ENCODE data around the gene SLC41A1. TPM values are rescaled to one million over a fixed set of nuclear protein-coding genes. Genes with fewer than 3 reads are reported as not detected.

Gene SLC41A1
- total and polyA plus RNA-seq, 2 experiments from 2014 or later = 11.8 to 30.0 TPM

- no peak for ATAC-seq
- no peaks in the 10 kb centered on the region for H3K27me3 Mint-ChIP-seq (ENCODE audit: insufficient read depth, low read depth, poor library complexity)
- H3K9me3 Mint-ChIP-seq = no peaks in the 10 kb centered on the region
- Histone ChIP-seq H2AFZ (no peak overlapping the region), H3K4me3 (no peak overlapping the region), H3K27ac (ENCODE audit: low read depth) (no peak overlapping the region), H3F3A (replicated peaks; ENCODE audit: low read depth) (no peaks in the 10 kb centered on the region), H3K36me3 (ENCODE audit: insufficient read depth) (no peaks in the 10 kb centered on the region), H3K4me1 (ENCODE audit: insufficient read depth) (no peaks in the 10 kb centered on the region), H3K79me2 (replicated peaks; ENCODE audit: insufficient read depth) (no peaks in the 10 kb centered on the region), H3K9me2 (ENCODE audit: insufficient read depth) (peaks cover 4% of the 10 kb centered on the region; the same call in 1 of the 2 replicates), H4K20me1 (replicated peaks; ENCODE audit: insufficient read depth) (no peaks in the 10 kb centered on the region), H3K27me3 (ENCODE audit: insufficient read depth) (no peaks in the 10 kb centered on the region), H3K4me2 (no peak overlapping the region)
- no peaks in the 10 kb centered on the region for H3K36me3 Mint-ChIP-seq (ENCODE audit: low read depth)
- H3K4me1 Mint-ChIP-seq = peaks cover 6% of the 10 kb centered on the region; the same call in 2 of the 3 replicates
- TF ChIP-seq NANOG (IDR thresholded peaks at IDR 0.05; ENCODE audit: borderline replicate concordance) = no peak
- TF ChIP-seq STAT1 (IDR thresholded peaks at IDR 0.05; ENCODE audit: unreplicated experiment) = no peak
- TF ChIP-seq POLR2AphosphoS5 (IDR thresholded peaks at IDR 0.05; ENCODE audit: low read depth) = no peak
- TF ChIP-seq CREB1 (CRISPR knock-in tag; IDR thresholded peaks at IDR 0.05; ENCODE audit: low read depth) = no peak
- no peak for TF ChIP-seq ZNF114 (CRISPR knock-in tag; IDR thresholded peaks at IDR 0.05)
- TF ChIP-seq, protein P1, sequence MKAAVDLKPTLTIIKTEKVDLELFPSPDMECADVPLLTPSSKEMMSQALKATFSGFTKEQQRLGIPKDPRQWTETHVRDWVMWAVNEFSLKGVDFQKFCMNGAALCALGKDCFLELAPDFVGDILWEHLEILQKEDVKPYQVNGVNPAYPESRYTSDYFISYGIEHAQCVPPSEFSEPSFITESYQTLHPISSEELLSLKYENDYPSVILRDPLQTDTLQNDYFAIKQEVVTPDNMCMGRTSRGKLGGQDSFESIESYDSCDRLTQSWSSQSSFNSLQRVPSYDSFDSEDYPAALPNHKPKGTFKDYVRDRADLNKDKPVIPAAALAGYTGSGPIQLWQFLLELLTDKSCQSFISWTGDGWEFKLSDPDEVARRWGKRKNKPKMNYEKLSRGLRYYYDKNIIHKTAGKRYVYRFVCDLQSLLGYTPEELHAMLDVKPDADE (IDR thresholded peaks at IDR 0.05) = no peak
- no peak for TF ChIP-seq REST (IDR thresholded peaks at IDR 0.05; ENCODE audit: unreplicated experiment)
- TF ChIP-seq JUNB (IDR thresholded peaks at IDR 0.05; ENCODE audit: unreplicated experiment) = no peak
- no peak for TF ChIP-seq EZH2phosphoT487 (IDR thresholded peaks at IDR 0.05; ENCODE audit: unreplicated experiment)
- no peak for TF ChIP-seq EZH2 (IDR thresholded peaks at IDR 0.05; ENCODE audit: low read depth, unreplicated experiment)
- no peak for TF ChIP-seq ZNF331 (CRISPR knock-in tag; IDR thresholded peaks at IDR 0.05; ENCODE audit: low read depth)
- TF ChIP-seq, protein P2, sequence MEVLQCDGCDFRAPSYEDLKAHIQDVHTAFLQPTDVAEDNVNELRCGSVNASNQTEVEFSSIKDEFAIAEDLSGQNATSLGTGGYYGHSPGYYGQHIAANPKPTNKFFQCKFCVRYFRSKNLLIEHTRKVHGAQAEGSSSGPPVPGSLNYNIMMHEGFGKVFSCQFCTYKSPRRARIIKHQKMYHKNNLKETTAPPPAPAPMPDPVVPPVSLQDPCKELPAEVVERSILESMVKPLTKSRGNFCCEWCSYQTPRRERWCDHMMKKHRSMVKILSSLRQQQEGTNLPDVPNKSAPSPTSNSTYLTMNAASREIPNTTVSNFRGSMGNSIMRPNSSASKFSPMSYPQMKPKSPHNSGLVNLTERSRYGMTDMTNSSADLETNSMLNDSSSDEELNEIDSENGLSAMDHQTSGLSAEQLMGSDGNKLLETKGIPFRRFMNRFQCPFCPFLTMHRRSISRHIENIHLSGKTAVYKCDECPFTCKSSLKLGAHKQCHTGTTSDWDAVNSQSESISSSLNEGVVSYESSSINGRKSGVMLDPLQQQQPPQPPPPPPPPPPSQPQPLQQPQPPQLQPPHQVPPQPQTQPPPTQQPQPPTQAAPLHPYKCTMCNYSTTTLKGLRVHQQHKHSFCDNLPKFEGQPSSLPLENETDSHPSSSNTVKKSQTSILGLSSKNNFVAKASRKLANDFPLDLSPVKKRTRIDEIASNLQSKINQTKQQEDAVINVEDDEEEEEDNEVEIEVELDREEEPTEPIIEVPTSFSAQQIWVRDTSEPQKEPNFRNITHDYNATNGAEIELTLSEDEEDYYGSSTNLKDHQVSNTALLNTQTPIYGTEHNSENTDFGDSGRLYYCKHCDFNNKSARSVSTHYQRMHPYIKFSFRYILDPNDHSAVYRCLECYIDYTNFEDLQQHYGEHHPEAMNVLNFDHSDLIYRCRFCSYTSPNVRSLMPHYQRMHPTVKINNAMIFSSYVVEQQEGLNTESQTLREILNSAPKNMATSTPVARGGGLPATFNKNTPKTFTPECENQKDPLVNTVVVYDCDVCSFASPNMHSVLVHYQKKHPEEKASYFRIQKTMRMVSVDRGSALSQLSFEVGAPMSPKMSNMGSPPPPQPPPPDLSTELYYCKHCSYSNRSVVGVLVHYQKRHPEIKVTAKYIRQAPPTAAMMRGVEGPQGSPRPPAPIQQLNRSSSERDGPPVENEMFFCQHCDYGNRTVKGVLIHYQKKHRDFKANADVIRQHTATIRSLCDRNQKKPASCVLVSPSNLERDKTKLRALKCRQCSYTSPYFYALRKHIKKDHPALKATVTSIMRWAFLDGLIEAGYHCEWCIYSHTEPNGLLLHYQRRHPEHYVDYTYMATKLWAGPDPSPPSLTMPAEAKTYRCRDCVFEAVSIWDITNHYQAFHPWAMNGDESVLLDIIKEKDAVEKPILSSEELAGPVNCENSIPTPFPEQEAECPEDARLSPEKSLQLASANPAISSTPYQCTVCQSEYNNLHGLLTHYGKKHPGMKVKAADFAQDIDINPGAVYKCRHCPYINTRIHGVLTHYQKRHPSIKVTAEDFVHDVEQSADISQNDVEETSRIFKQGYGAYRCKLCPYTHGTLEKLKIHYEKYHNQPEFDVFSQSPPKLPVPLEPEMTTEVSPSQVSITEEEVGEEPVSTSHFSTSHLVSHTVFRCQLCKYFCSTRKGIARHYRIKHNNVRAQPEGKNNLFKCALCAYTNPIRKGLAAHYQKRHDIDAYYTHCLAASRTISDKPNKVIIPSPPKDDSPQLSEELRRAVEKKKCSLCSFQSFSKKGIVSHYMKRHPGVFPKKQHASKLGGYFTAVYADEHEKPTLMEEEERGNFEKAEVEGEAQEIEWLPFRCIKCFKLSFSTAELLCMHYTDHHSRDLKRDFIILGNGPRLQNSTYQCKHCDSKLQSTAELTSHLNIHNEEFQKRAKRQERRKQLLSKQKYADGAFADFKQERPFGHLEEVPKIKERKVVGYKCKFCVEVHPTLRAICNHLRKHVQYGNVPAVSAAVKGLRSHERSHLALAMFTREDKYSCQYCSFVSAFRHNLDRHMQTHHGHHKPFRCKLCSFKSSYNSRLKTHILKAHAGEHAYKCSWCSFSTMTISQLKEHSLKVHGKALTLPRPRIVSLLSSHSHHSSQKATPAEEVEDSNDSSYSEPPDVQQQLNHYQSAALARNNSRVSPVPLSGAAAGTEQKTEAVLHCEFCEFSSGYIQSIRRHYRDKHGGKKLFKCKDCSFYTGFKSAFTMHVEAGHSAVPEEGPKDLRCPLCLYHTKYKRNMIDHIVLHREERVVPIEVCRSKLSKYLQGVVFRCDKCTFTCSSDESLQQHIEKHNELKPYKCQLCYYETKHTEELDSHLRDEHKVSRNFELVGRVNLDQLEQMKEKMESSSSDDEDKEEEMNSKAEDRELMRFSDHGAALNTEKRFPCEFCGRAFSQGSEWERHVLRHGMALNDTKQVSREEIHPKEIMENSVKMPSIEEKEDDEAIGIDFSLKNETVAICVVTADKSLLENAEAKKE (CRISPR knock-in tag; IDR thresholded peaks at IDR 0.05) = no peak
- TF ChIP-seq CTCF (conservative IDR thresholded peaks at IDR 0.05; ENCODE audit: low read depth in 2 of 2) = no peak
- DNase-seq (ENCODE audit: low spot score) = no peak
- no peak overlapping the region for H3K27ac Mint-ChIP-seq
- H3K4me3 Mint-ChIP-seq = no peak overlapping the region
These were observed 24.5 kb upstream of the SLC41A1 start for GRCh38 chr1:205837382-205837970.
